H1 (cell line): Measurements from ENCODE around the gene MELK. TPM values are rescaled to one million over a fixed set of nuclear protein-coding genes. Genes with fewer than 3 reads are reported as not detected.

Source experiments
- CTCF ChIA-PET: fragments of 300-600 bp; sonication (Branson Sonifier 250); formaldehyde crosslinking; loops from one replicate; lab custom pipeline; 2021; ENCODE audit not compliant: partially characterized antibody; lab: Charles Lee
- POLR2A ChIA-PET: fragments of 300-600 bp; sonication (Branson Sonifier 250); formaldehyde crosslinking; loops from one replicate; lab custom pipeline; 2021; ENCODE audit warnings: inconsistent platforms; ENCODE audit not compliant: partially characterized antibody; lab: Charles Lee
- DNase-seq, 2 experiments: peaks; one replicate each; pipeline versions ENCODE4 v3.0.0 to v3.0.0-alpha.2; 2010 to 2022; ENCODE audit warnings: low spot score in 2 of 2, low read depth in 1 of 2, mixed read lengths in 1 of 2
- FAIRE-seq: peaks from 2 replicates; lab custom pipeline; 2011; peaks lifted over from hg19 to GRCh38; lab: Jason Lieb, UNC
- H2AFZ ChIP-seq: 2 replicates; pipeline ENCODE4 v1.8.1; 2012; ENCODE audit warnings: low read length, inconsistent platforms
- H2AK5ac ChIP-seq: 2 replicates; pipeline ENCODE4 v1.6.1; 2013; ENCODE audit warnings: low read depth, low read length
- H2BK120ac ChIP-seq: replicated peaks from 2 replicates; pipeline ENCODE3; 2013; ENCODE audit warnings: low read depth, low read length, inconsistent platforms
- H2BK12ac ChIP-seq: 2 replicates; pipeline ENCODE4 v1.6.1; 2013; ENCODE audit warnings: low read depth, low read length
- H2BK15ac ChIP-seq: 2 replicates; pipeline ENCODE4 v1.6.1; 2013; ENCODE audit warnings: low read length
- H2BK20ac ChIP-seq: 2 replicates; pipeline ENCODE4 v1.6.1; 2013; ENCODE audit warnings: low read length
- H2BK5ac ChIP-seq: 2 replicates; pipeline ENCODE4 v1.6.1; 2013; ENCODE audit warnings: low read depth, low read length
- H3K14ac ChIP-seq: 2 replicates; pipeline ENCODE4 v1.6.1; 2013; ENCODE audit warnings: inconsistent platforms; ENCODE audit not compliant: insufficient read length
- H3K18ac ChIP-seq: 2 replicates; pipeline ENCODE4 v1.6.1; 2013; ENCODE audit warnings: low read length; ENCODE audit errors: extremely low read depth
- H3K23ac ChIP-seq: 2 replicates; pipeline ENCODE4 v1.6.1; 2013; ENCODE audit warnings: inconsistent platforms; ENCODE audit not compliant: insufficient read length
- H3K23me2 ChIP-seq: 2 replicates; pipeline ENCODE4 v1.6.1; 2013; ENCODE audit warnings: low read depth, low read length
- H3K27ac ChIP-seq: 2 replicates; pipeline ENCODE4 v1.6.1; 2011; ENCODE audit warnings: low read depth, low read length, inconsistent platforms
- H3K27me3 ChIP-seq, 4 experiments: replicated peaks in 1 of 4; 1 replicate in 1 of 4; 2 replicates in 3 of 4; pipeline versions ENCODE4 v1.6.1 to v1.8.1; 2011 to 2013; ENCODE audit warnings: low read length in 3 of 4, mild to moderate bottlenecking in 3 of 4, inconsistent platforms in 2 of 4, mixed read lengths in 2 of 4, moderate library complexity in 1 of 4; ENCODE audit not compliant: control insufficient read depth in 3 of 4, insufficient read depth in 3 of 4; ENCODE audit errors: extremely low read depth in 1 of 4
- H3K36me3 ChIP-seq, 4 experiments: 2 replicates each; pipeline versions ENCODE4 v1.6.1 to v1.8.1; 2011 to 2013; ENCODE audit warnings: mild to moderate bottlenecking in 4 of 4, low read length in 3 of 4, moderate library complexity in 2 of 4, control low read depth in 1 of 4, inconsistent platforms in 1 of 4; ENCODE audit not compliant: insufficient read depth in 4 of 4, control insufficient read depth in 2 of 4
- H3K4ac ChIP-seq: replicated peaks from 2 replicates; pipeline ENCODE3; 2013; ENCODE audit warnings: low read length, low read depth, mixed read lengths, inconsistent platforms; ENCODE audit not compliant: insufficient read length
- H3K4me1 ChIP-seq, 4 experiments: replicated peaks in 1 of 4; 1 replicate in 1 of 4; 2 replicates in 3 of 4; pipeline versions ENCODE4 v1.6.1 to v1.8.1; 2011 to 2013; ENCODE audit warnings: low read length in 3 of 4, inconsistent platforms in 2 of 4, mixed read lengths in 1 of 4; ENCODE audit not compliant: insufficient read depth in 4 of 4, control insufficient read depth in 3 of 4
- H3K4me2 ChIP-seq, 2 experiments: 2 replicates each; pipeline versions ENCODE4 v1.6.1 to v1.8.1; 2011 to 2013; ENCODE audit warnings: low read depth in 2 of 2, low read length in 2 of 2, control low read depth in 1 of 2, inconsistent platforms in 1 of 2, mild to moderate bottlenecking in 1 of 2; ENCODE audit not compliant: insufficient read depth in 1 of 2
- H3K4me3 ChIP-seq, 4 experiments: fragments of 200-600, 300-600 bp in 1 of 4; sonication (generic), shearing (Covaris generic), sonication (Bioruptor Twin) in 1 of 4; 2 replicates each; pipeline versions ENCODE4 v1.5.1 to v1.8.1; 2011 to 2016; ENCODE audit warnings: low read length in 4 of 4, low read depth in 3 of 4, control low read depth in 2 of 4, inconsistent platforms in 2 of 4, mild to moderate bottlenecking in 2 of 4, mixed read lengths in 1 of 4, moderate library complexity in 1 of 4; ENCODE audit not compliant: insufficient read depth in 2 of 4; ENCODE audit errors: extremely low read depth in 1 of 4
- H3K56ac ChIP-seq: replicated peaks from 2 replicates; pipeline ENCODE3; 2013; ENCODE audit warnings: low read depth, mild to moderate bottlenecking, mixed read lengths, low read length, inconsistent platforms; ENCODE audit not compliant: insufficient read length
- H3K79me1 ChIP-seq: 2 replicates; pipeline ENCODE4 v1.6.1; 2013; ENCODE audit warnings: low read depth, low read length, control low read depth
- H3K79me2 ChIP-seq, 2 experiments: 2 replicates each; pipeline versions ENCODE4 v1.6.1 to v1.8.1; 2012 to 2013; ENCODE audit warnings: low read length in 2 of 2, mild to moderate bottlenecking in 2 of 2, inconsistent platforms in 1 of 2; ENCODE audit not compliant: insufficient read depth in 2 of 2, control insufficient read depth in 1 of 2
- H3K9ac ChIP-seq, 4 experiments: replicated peaks in 1 of 4; 1 replicate in 1 of 4; 2 replicates in 3 of 4; pipeline versions ENCODE4 v1.6.1 to v1.8.1; 2011 to 2013; ENCODE audit warnings: low read depth in 3 of 4, low read length in 3 of 4, control low read depth in 2 of 4, mild to moderate bottlenecking in 2 of 4, moderate library complexity in 2 of 4, inconsistent platforms in 1 of 4; ENCODE audit errors: extremely low read depth in 1 of 4
- H3K9me3 ChIP-seq, 2 experiments: 2 replicates each; pipeline versions ENCODE4 v1.6.1 to v1.8.1; 2012 to 2013; ENCODE audit warnings: mild to moderate bottlenecking in 2 of 2, moderate library complexity in 2 of 2, control low read depth in 1 of 2, inconsistent platforms in 1 of 2, low read depth in 1 of 2, low read length in 1 of 2, mixed read lengths in 1 of 2; ENCODE audit not compliant: insufficient read depth in 2 of 2
- H4K20me1 ChIP-seq, 2 experiments: replicated peaks in 1 of 2; 2 replicates each; pipeline versions ENCODE3 to v1.8.1; 2011 to 2013; ENCODE audit warnings: inconsistent platforms in 2 of 2, low read length in 2 of 2, mild to moderate bottlenecking in 1 of 2; ENCODE audit not compliant: insufficient read depth in 2 of 2, control insufficient read depth in 1 of 2
- H4K5ac ChIP-seq: 2 replicates; pipeline ENCODE4 v1.6.1; 2013; ENCODE audit warnings: low read length, low read depth, mixed read lengths, inconsistent platforms; ENCODE audit not compliant: insufficient read length
- H4K8ac ChIP-seq: 2 replicates; pipeline ENCODE4 v1.8.0; 2013; ENCODE audit warnings: mild to moderate bottlenecking, moderate library complexity, low read length, inconsistent platforms; ENCODE audit not compliant: insufficient read depth; ENCODE audit errors: extremely low read depth
- H4K91ac ChIP-seq: replicated peaks from 2 replicates; pipeline ENCODE3; 2013; ENCODE audit warnings: low read length, mixed read lengths, inconsistent platforms; ENCODE audit not compliant: insufficient read length
- CEBPB ChIP-seq: IDR thresholded peaks from 2 replicates; pipeline ENCODE4 v1.6.1; 2012; ENCODE audit warnings: low read depth, low read length
- KDM4A ChIP-seq: IDR thresholded peaks from one replicate; pipeline ENCODE4 v1.7.1; 2012; ENCODE audit warnings: low read depth, mild to moderate bottlenecking, moderate library complexity, low read length, inconsistent platforms; ENCODE audit not compliant: severe bottlenecking
- SUZ12 ChIP-seq: fragments of 200-600 bp; sonication (generic); IDR thresholded peaks from 2 replicates; pipeline ENCODE4 v1.6.1; 2012; ENCODE audit warnings: mild to moderate bottlenecking, inconsistent platforms, low read length, moderate library complexity, mixed read lengths
- WGBS, 2 experiments: shearing (Covaris generic) in 1 of 2; methylation state at CpG; one replicate each; pipeline versions ENCODE4 v1.1.6 to v1.1.7; 2013 to 2015; ENCODE audit warnings: low lambda C conversion rate in 2 of 2, mixed read lengths in 2 of 2, inconsistent platforms in 1 of 2, low coverage in 1 of 2, missing lambda C conversion rate in 1 of 2; ENCODE audit not compliant: insufficient replicate concordance in 2 of 2, insufficient coverage in 1 of 2, insufficient read length in 1 of 2; ENCODE audit errors: extremely low coverage in 1 of 2, missing lambda C conversion rate in 1 of 2; 5-methylcytosine and 5-hydroxymethylcytosine counted together
- polyA plus RNA-seq, 7 experiments: library from polyadenylated mRNA; depleted of rRNA in 3 of 7; stranded (reverse) in 5 of 7; unstranded in 2 of 7; fragments of >200 nt in 5 of 7; fragments of 200-250 nt in 2 of 7; gene quantifications; 1 replicate in 5 of 7; 2 replicates in 1 of 7; 4 replicates in 1 of 7; pipeline versions ENCODE4 v1.2.1 to v1.2.3, GENCODE V29; 2011 to 2013; ENCODE audit warnings: missing spikeins in 2 of 7, mixed read lengths in 2 of 7
- total RNA-seq: library from RNA; stranded (reverse); fragmentation: NEBNext Ultra II Directional; extraction: Animal tissue kit (Norgen Biotek cat#: 25700); gene quantifications from 2 replicates; pipeline ENCODE4 v1.2.1, GENCODE V29; 2021

Gene MELK
- total and polyA plus RNA-seq, 2 of the 8 experiments (the other 6 are each of a cell fraction or from before 2014, with no cell fraction given), result 26.2 to 53.1 TPM

DNA sequence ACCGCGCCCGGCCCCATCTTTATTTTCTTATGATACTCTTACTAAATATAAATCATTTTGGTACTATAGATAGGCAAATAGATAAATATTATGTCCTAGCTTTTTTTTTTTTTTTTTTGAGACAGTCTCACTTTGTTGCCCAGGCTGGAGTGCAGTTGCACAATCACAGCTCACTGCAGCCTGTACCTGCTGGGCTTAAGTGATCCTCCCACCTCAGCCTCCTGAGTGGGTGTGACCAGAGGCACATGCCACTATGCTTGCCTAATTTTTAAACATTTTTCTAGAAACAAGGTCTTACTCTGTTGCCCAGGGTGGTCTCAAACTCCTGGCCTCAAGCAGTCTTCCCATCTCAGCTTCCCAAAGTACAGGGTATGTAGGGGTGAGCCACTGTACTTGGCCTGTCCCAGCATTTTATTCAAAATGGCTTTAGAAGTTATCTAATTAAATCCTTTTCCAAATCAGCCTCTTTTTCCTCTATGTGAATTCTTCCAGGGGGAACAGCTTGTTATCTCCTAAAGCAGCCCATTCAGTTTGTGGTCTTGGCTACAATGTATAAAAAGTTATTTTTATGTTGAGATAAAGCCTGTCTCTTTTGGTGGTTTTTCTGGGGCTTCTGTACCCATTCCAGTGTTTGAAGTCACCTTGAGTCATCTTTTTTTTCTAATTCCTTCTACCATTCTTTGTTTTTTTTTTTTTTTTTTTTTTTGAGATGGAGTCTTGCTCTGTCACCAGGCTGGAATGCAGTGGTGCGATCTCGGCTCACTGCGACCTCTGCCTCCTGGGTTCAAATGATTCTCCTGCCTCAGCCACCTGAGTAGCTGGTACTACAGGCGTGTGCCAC lies 12.1 kb downstream of the MELK start:
- Histone ChIP-seq H3K27ac (no peak overlapping the region), H2BK12ac (no peak overlapping the region), H4K5ac (no peak overlapping the region), H2BK120ac (no peak overlapping the region), H3K79me2 (peaks cover 0 to 14% of the 10 kb centered on the region in 2 experiments; a peak in 2 of 4 replicates), H4K91ac (no peak overlapping the region), H3K4me1 (no peaks in the 10 kb centered on the region), H3K9ac (no peak overlapping the region), H2BK5ac (no peak overlapping the region), H2BK15ac (no peak overlapping the region), H2BK20ac (no peak overlapping the region), H3K14ac (no peak overlapping the region), H3K23ac (no peak overlapping the region), H3K27me3 (no peaks in the 10 kb centered on the region), H3K56ac (no peak overlapping the region), H3K18ac (no peak overlapping the region), H3K4me3 (no peak overlapping the region), H2AK5ac (no peak overlapping the region), H3K9me3 (no peaks in the 10 kb centered on the region), H3K79me1 (peaks cover 2% of the 10 kb centered on the region; the same call in 1 of the 2 replicates), H4K8ac (no peak overlapping the region), H3K23me2 (no peaks in the 10 kb centered on the region), H4K20me1 (peaks cover 0 to 2% of the 10 kb centered on the region in 2 experiments), H2AFZ (no peak overlapping the region), H3K4me2 (no peak overlapping the region), H3K4ac (no peak overlapping the region), H3K36me3 (peaks cover 2 to 20% (median 8%) of the 10 kb centered on the region in 4 experiments; a peak in 6 of 8 replicates)
- 95% methylated on average over 7 of the region's 7 CpGs; no CpG with 5 or more reads in 1 of the 2 experiments for WGBS, 2 experiments
- DNase-seq (no peak), FAIRE-seq (no peak)
- TF ChIP-seq CEBPB (no peak), KDM4A (no peak), SUZ12 (no peak)
- CTCF ChIA-PET, result interaction anchor here (0.8 to 1.5 kb wide), 3 partner anchors 35 to 183 kb away, joined by 3 to 6 read pairs (median 3); no protein-coding TSS in a partner anchor
- POLR2A ChIA-PET, result interaction anchor here (1.7 kb wide), 1 partner anchor 8 kb away, joined by 3 read pairs; no protein-coding TSS in a partner anchor
